ENCODE measurements around the gene PDRG1.

DNA sequence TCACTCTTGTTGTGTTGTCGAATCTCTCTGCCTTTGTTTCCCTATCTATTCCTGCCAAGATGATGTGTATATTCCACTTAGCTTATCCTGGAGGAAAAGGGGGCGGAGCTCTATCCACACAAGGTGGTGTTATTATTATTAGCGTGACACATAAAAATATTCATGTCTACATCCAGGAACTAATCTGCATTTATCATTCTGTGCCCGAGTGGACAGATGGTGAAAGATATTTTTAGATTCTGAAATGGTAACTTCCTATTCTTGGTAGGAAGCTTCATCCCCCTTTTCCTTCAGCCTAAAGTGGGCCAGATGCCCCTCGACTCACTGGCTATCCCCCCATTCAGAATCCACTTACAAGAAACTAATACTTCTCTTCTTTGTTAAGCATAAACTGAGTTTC lies 18.1 kb upstream of the PDRG1 start:
- TF ChIP-seq, protein P1, sequence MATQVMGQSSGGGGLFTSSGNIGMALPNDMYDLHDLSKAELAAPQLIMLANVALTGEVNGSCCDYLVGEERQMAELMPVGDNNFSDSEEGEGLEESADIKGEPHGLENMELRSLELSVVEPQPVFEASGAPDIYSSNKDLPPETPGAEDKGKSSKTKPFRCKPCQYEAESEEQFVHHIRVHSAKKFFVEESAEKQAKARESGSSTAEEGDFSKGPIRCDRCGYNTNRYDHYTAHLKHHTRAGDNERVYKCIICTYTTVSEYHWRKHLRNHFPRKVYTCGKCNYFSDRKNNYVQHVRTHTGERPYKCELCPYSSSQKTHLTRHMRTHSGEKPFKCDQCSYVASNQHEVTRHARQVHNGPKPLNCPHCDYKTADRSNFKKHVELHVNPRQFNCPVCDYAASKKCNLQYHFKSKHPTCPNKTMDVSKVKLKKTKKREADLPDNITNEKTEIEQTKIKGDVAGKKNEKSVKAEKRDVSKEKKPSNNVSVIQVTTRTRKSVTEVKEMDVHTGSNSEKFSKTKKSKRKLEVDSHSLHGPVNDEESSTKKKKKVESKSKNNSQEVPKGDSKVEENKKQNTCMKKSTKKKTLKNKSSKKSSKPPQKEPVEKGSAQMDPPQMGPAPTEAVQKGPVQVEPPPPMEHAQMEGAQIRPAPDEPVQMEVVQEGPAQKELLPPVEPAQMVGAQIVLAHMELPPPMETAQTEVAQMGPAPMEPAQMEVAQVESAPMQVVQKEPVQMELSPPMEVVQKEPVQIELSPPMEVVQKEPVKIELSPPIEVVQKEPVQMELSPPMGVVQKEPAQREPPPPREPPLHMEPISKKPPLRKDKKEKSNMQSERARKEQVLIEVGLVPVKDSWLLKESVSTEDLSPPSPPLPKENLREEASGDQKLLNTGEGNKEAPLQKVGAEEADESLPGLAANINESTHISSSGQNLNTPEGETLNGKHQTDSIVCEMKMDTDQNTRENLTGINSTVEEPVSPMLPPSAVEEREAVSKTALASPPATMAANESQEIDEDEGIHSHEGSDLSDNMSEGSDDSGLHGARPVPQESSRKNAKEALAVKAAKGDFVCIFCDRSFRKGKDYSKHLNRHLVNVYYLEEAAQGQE (IDR thresholded peaks at IDR 0.05; ENCODE audit: insufficient read depth in 1 of 2, low read depth in 2 of 2, low read length in 2 of 2): no peak; a peak in 1 of 4 replicates
- TF ChIP-seq POLR2AphosphoS5 (IDR thresholded peaks at IDR 0.05; ENCODE audit: low read depth, low read length): no peak
- TF ChIP-seq SIN3A (IDR thresholded peaks at IDR 0.05; ENCODE audit: borderline replicate concordance, insufficient read depth, low read length): no peak
- no peak for TF ChIP-seq TAF1 (IDR thresholded peaks at IDR 0.05; ENCODE audit: borderline replicate concordance, insufficient read depth, low read length)
